Measurements from ENCODE around the gene LEP. TPM values are rescaled to one million over a fixed set of nuclear protein-coding genes. Genes with fewer than 3 reads are reported as not detected.
"Not testable (repeated sequence)": the region's sequence is repeated elsewhere in the genome, so short reads cannot be mapped to it uniquely, and the experiment has no call there.

Gene LEP
- total RNA-seq, 2 experiments from 2014 or later, result not detected

- no peak overlapping the region for H3K27ac Mint-ChIP-seq
- ATAC-seq, result no peak
- ChIA-PET CTCF (interaction anchor here (1.0 to 1.3 kb wide), 2 partner anchors 15 to 524 kb away, joined by 3 to 4 read pairs; no protein-coding TSS in a partner anchor), POLR2A (no interaction called here)
- no peak overlapping the region for H3K4me3 Mint-ChIP-seq
- peaks cover 12% of the 10 kb centered on the region for H3K4me1 Mint-ChIP-seq (ENCODE audit: low read depth)
- H3K9me3 Mint-ChIP-seq (ENCODE audit: insufficient read depth), result peaks cover 6% of the 10 kb centered on the region
- peaks cover 14% of the 10 kb centered on the region for H3K27me3 Mint-ChIP-seq (ENCODE audit: low read depth)
- H3K36me3 Mint-ChIP-seq (ENCODE audit: low read depth), result peaks cover 7% of the 10 kb centered on the region
- DNase-seq, result no peak
These were observed 7.6 kb upstream of the LEP start for GRCh38 chr7:128233471-128233870.

DNA sequence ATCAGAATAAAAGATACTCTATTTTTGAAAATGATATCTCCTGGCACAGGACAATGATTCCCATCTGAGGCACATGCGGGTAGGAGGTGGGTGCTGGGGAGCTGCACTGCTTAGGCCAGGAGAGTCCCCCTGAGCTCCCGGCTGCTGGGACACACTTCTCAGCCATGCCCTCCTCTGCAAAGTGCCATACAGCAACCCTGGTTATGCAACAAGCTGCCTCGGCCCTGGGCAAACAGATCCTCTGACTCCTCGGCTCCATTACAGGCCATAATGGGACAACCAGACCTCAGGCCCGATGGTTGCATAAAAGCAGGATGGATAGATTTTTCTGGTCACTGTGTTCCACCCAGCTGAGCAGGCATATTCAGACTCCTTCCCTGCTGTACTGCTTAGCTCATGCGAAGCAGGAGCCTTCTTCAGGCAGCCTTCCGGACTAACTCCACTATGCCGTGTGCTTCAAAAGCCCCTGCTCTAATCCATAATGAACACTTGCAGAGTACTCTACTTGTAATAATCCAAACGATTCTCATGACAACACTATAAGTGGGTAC, 6.5 kb upstream of the LEP start:
- Mint-ChIP-seq H3K27me3 (ENCODE audit: low read depth) (peaks cover 13% of the 10 kb centered on the region), H3K27ac (no peak overlapping the region), H3K9me3 (ENCODE audit: insufficient read depth) (peaks cover 13% of the 10 kb centered on the region), H3K4me3 (no peak overlapping the region), H3K36me3 (ENCODE audit: low read depth) (peaks cover 9% of the 10 kb centered on the region), H3K4me1 (ENCODE audit: low read depth) (peaks cover 12% of the 10 kb centered on the region)
- ATAC-seq (no peak), DNase-seq (no peak)
- ChIA-PET CTCF (interaction anchor here (1.3 to 3.4 kb wide), 2 partner anchors 87 to 525 kb away, joined by 4 to 19 read pairs; no protein-coding TSS in a partner anchor), POLR2A (no interaction called here)

DNA sequence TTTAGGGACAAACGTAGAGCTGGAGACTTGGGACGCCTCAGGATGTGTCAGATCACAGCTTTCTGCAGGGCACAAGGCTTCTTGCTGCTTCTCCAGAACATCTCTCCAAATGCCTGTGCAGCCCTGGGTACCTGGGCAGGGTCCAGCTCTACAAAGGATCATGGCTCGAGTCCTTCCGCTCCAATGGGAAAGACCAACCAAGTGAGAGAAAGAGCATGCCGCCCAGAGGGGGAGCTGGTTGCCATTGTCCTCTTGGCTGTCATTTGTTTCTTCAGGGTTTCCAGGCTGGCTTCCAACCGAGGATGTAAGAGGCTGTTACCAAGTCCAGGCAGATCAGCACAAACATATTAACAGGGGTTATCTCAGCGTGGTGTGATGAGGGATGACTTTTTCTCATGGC, 5.6 kb upstream of the LEP start:
- DNase-seq (no peak), ATAC-seq (no peak)
- ChIA-PET POLR2A (no interaction called here), CTCF (interaction anchor here (1.4 to 3.4 kb wide), 2 partner anchors 28 to 86 kb away, joined by 3 to 19 read pairs; no protein-coding TSS in a partner anchor)
- Mint-ChIP-seq H3K4me1 (ENCODE audit: low read depth) (peaks cover 12% of the 10 kb centered on the region), H3K36me3 (ENCODE audit: low read depth) (peaks cover 9% of the 10 kb centered on the region), H3K27me3 (ENCODE audit: low read depth) (peaks cover 8% of the 10 kb centered on the region), H3K4me3 (no peak overlapping the region), H3K9me3 (ENCODE audit: insufficient read depth) (peaks cover 13% of the 10 kb centered on the region), H3K27ac (no peak overlapping the region)

- DNase-seq (peak; percentile 70), ATAC-seq (peak; percentile 89)
- H3K4me3 Mint-ChIP-seq, result no peak overlapping the region
- H3K27ac Mint-ChIP-seq, result peak overlapping the region; percentile 62
- H3K36me3 Mint-ChIP-seq (ENCODE audit: low read depth), result peaks cover 9% of the 10 kb centered on the region
- peaks cover 13% of the 10 kb centered on the region for H3K9me3 Mint-ChIP-seq (ENCODE audit: insufficient read depth)
- H3K4me1 Mint-ChIP-seq (ENCODE audit: low read depth), result peaks cover 12% of the 10 kb centered on the region
- CTCF ChIA-PET, result interaction anchor here (1.1 to 3.4 kb wide), 7 partner anchors 11 to 150 kb away, joined by 3 to 19 read pairs (median 3); no protein-coding TSS in a partner anchor
- POLR2A ChIA-PET, result interaction anchor here (0.7 kb wide), 1 partner anchor 16 kb away, joined by 3 read pairs; no protein-coding TSS in a partner anchor
- H3K27me3 Mint-ChIP-seq (ENCODE audit: low read depth), result peaks cover 14% of the 10 kb centered on the region
These were observed 4.0 kb upstream of the LEP start for GRCh38 chr7:128236924-128237586.

DNA sequence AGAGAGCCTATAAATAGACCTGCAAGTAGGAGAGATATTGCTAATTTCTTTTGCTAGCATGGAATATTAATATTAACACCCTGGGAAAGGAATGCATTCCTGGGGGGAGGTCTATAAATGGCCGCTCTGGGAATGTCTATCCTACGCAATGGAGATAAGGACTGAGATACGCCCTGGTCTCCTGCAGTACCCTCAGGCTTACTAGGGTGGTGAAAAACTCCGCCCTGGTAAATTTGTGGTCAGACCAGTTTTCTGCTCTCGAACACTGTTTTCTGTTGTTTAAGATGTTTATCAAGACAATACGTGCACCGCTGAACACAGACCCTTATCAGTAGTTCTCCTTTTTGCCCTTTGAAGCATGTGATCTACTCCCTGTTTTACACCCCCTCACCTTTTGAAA, 1.9 kb upstream of the LEP start:
- DNase-seq; H3K4me3 Mint-ChIP-seq; H3K27ac Mint-ChIP-seq; POLR2A ChIA-PET; ATAC-seq; H3K36me3 Mint-ChIP-seq (ENCODE audit: low read depth): not testable (repeated sequence)
- CTCF ChIA-PET, result interaction anchor here (1.4 kb wide), 1 partner anchor 29 kb away, joined by 3 read pairs; no protein-coding TSS in a partner anchor
- Mint-ChIP-seq H3K27me3 (ENCODE audit: low read depth) (peaks cover 16% of the 10 kb centered on the region), H3K9me3 (ENCODE audit: insufficient read depth) (peaks cover 13% of the 10 kb centered on the region), H3K4me1 (ENCODE audit: low read depth) (peaks cover 12% of the 10 kb centered on the region)

DNA sequence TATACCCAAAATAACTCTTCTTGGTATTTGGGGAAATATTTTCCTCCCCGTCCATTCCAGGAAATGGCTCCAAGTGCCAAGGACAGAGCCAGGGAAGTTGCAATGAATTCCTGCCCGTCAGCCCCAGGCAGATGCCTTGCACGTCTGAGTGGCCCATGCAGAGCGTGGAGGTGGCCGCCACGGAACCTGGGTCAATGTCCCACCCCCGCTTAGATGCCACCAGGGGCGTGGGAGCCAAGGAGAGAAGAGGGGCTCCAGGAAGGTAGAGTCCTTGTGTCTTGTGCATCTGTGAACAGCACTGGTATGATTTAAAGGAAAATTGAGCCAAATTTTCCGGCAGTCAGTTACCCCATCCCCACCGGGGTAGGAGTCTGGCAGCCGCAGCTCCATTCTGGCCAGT, 1.6 kb downstream of the LEP start:
- DNase-seq (no peak), ATAC-seq (no peak)
- Mint-ChIP-seq H3K9me3 (ENCODE audit: insufficient read depth) (peaks cover 13% of the 10 kb centered on the region), H3K4me1 (ENCODE audit: low read depth) (no peaks in the 10 kb centered on the region), H3K4me3 (no peak overlapping the region), H3K36me3 (ENCODE audit: low read depth) (peaks cover 7% of the 10 kb centered on the region), H3K27me3 (ENCODE audit: low read depth) (peaks cover 29% of the 10 kb centered on the region), H3K27ac (no peak overlapping the region)
- ChIA-PET CTCF (no interaction called here), POLR2A (no interaction called here)

- Mint-ChIP-seq H3K9me3 (ENCODE audit: insufficient read depth) (peaks cover 9% of the 10 kb centered on the region), H3K27me3 (ENCODE audit: low read depth) (peaks cover 29% of the 10 kb centered on the region), H3K4me1 (ENCODE audit: low read depth) (no peaks in the 10 kb centered on the region), H3K36me3 (ENCODE audit: low read depth) (peaks cover 3% of the 10 kb centered on the region), H3K4me3 (no peak overlapping the region), H3K27ac (no peak overlapping the region)
- no peak for ATAC-seq
- ChIA-PET POLR2A (no interaction called here), CTCF (no interaction called here)
- DNase-seq, result no peak
These were observed 2.2 kb downstream of the LEP start for GRCh38 chr7:128243273-128243672.

GRCh38 chr7:128244861-128245260, 3.8 kb downstream of the LEP start:
- ATAC-seq (no peak), DNase-seq (no peak)
- ChIA-PET CTCF (no interaction called here), POLR2A (no interaction called here)
- no peak overlapping the region for H3K4me3 Mint-ChIP-seq
- peaks cover 36% of the 10 kb centered on the region for H3K27me3 Mint-ChIP-seq (ENCODE audit: low read depth)
- H3K9me3 Mint-ChIP-seq (ENCODE audit: insufficient read depth), result no peaks in the 10 kb centered on the region
- H3K4me1 Mint-ChIP-seq (ENCODE audit: low read depth), result no peaks in the 10 kb centered on the region
- no peaks in the 10 kb centered on the region for H3K36me3 Mint-ChIP-seq (ENCODE audit: low read depth)
- H3K27ac Mint-ChIP-seq, result no peak overlapping the region

- no peaks in the 10 kb centered on the region for H3K9me3 Mint-ChIP-seq (ENCODE audit: insufficient read depth)
- POLR2A ChIA-PET, result no interaction called here
- H3K27ac Mint-ChIP-seq, result no peak overlapping the region
- ATAC-seq (no peak), DNase-seq (no peak)
- no peaks in the 10 kb centered on the region for H3K36me3 Mint-ChIP-seq (ENCODE audit: low read depth)
- CTCF ChIA-PET, result interaction anchor here (1.2 kb wide), 1 partner anchor 10 kb away, joined by 3 read pairs; no protein-coding TSS in a partner anchor
- peaks cover 32% of the 10 kb centered on the region for H3K27me3 Mint-ChIP-seq (ENCODE audit: low read depth)
- no peak overlapping the region for H3K4me3 Mint-ChIP-seq
- H3K4me1 Mint-ChIP-seq (ENCODE audit: low read depth), result no peaks in the 10 kb centered on the region
These were observed 6.0 kb downstream of the LEP start for GRCh38 chr7:128247108-128247507.

DNA sequence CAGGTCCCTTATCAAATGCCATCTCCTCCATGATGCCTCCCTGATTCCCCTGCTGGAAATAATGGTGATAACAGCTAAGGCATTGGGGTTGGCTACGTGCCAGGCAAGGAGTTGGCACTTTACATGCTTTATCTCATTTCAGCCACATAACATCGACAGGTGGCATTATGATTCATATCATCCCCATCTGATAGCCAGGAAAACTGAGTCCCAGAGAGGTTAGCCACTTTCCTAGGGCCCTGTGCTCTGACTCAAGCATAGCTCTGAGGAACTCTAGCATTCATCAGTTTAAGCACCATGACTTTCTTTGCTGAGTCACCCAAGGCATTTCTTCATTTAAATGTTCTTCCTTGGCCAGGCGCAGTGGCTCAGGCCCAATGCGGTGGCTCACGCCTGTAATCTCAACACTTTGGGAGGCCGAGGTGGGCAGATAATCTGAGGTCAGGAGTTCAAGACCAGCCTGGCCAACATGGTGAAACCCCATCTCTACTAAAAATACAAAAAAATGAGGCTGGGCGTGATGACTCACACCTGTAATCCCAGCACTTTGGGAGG, 6.6 kb downstream of the LEP start:
- no peak overlapping the region for H3K27ac Mint-ChIP-seq

DNA sequence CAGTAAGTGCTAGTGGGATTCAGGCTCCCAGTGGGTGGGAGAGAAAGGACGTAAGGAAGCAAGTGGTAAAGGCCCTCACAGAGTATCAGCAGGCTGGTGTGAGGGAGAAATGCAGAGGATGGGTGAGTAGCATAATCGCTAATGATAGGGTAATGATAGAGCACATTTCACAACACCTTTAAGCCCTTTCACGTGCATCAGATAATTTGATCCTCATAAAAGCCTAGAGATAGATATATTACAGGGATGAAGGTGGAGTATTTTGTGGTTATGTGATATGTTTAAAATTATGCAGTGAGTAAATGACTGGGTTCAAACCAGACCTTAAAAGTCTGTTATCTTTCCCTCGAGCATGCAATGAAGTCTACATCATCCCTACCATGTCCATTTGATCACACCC, 10.3 kb downstream of the LEP start:
- Mint-ChIP-seq H3K4me1 (ENCODE audit: low read depth) (peaks cover 3% of the 10 kb centered on the region), H3K27me3 (ENCODE audit: low read depth) (peaks cover 20% of the 10 kb centered on the region), H3K36me3 (ENCODE audit: low read depth) (no peaks in the 10 kb centered on the region), H3K27ac (no peak overlapping the region), H3K4me3 (no peak overlapping the region), H3K9me3 (ENCODE audit: insufficient read depth) (no peaks in the 10 kb centered on the region)
- ATAC-seq (no peak), DNase-seq (no peak)
- ChIA-PET CTCF (no interaction called here), POLR2A (no interaction called here)

More for the DNA sequence above, 6.6 kb downstream of the LEP start:
- Mint-ChIP-seq H3K27me3 (ENCODE audit: low read depth) (peaks cover 30% of the 10 kb centered on the region), H3K4me1 (ENCODE audit: low read depth) (no peaks in the 10 kb centered on the region), H3K36me3 (ENCODE audit: low read depth) (no peaks in the 10 kb centered on the region), H3K9me3 (ENCODE audit: insufficient read depth) (no peaks in the 10 kb centered on the region), H3K4me3 (no peak overlapping the region)
- DNase-seq (no peak), ATAC-seq (no peak)
- POLR2A ChIA-PET, result no interaction called here
- CTCF ChIA-PET, result interaction anchor here (1.0 to 1.2 kb wide), 2 partner anchors 10 to 22 kb away, joined by 3 read pairs; no protein-coding TSS in a partner anchor

DNA sequence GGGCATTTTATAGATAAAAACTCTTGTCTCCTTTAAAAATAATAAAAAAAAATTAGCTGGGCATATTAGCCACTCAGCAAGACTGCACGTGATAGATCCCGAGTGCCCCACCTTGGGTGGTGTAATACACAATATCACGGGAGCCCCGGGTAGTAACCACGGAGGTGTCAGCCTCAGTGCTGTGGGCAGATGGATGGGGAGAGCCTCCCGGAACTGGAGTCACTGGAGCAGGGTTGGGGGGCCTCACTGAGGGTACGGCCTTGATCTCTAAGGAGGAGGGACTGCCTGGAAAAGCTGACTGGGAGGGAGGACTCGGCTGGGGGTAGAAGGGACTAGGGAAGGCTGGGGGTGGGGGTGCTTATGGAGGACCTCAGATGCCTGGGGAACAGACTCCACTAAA, 12.6 kb downstream of the LEP start:
- Mint-ChIP-seq H3K36me3 (ENCODE audit: low read depth) (no peaks in the 10 kb centered on the region), H3K27ac (no peak overlapping the region), H3K4me3 (no peak overlapping the region), H3K9me3 (ENCODE audit: insufficient read depth) (no peaks in the 10 kb centered on the region), H3K27me3 (ENCODE audit: low read depth) (peaks cover 13% of the 10 kb centered on the region), H3K4me1 (ENCODE audit: low read depth) (peaks cover 3% of the 10 kb centered on the region)
- DNase-seq, result no peak
- POLR2A ChIA-PET, result interaction anchor here (0.6 kb wide), 1 partner anchor 16 kb away, joined by 3 read pairs; no protein-coding TSS in a partner anchor
- no peak for ATAC-seq
- CTCF ChIA-PET, result no interaction called here
